HG03521 (cell line): ENCODE results near the gene NEO1.

ENCODE experiments used
- ATAC-seq: cut with Tn5 transposase; IDR thresholded peaks from one replicate; pipeline ENCODE4 v1.9.1; 2021; ENCODE audit warnings: mild to moderate bottlenecking, moderate library complexity; ENCODE audit not compliant: unreplicated experiment

The NEO1 gene

GRCh38 chr15:73028031-73028430 is 24.2 kb upstream of the NEO1 start:
- no peak for ATAC-seq

- no peak for ATAC-seq
These were observed 23.3 kb upstream of the NEO1 start for GRCh38 chr15:73028831-73029451.

GRCh38 chr15:73030122-73030679 is 22.1 kb upstream of the NEO1 start:
- ATAC-seq, result no peak

GRCh38 chr15:73031648-73032047 is 20.6 kb upstream of the NEO1 start:
- ATAC-seq, result no peak

- no peak for ATAC-seq
These were observed 18.7 kb upstream of the NEO1 start for GRCh38 chr15:73033611-73034010.

GRCh38 chr15:73034221-73034620 is 18.0 kb upstream of the NEO1 start:
- ATAC-seq, result no peak

GRCh38 chr15:73035221-73035620 is 17.0 kb upstream of the NEO1 start:
- no peak for ATAC-seq

GRCh38 chr15:73038220-73038619 is 14.0 kb upstream of the NEO1 start:
- ATAC-seq, result no peak

GRCh38 chr15:73046073-73046472 is 6.2 kb upstream of the NEO1 start:
- no peak for ATAC-seq

GRCh38 chr15:73047882-73048281 is 4.4 kb upstream of the NEO1 start:
- ATAC-seq, result no peak

GRCh38 chr15:73048624-73049295 is 3.5 kb upstream of the NEO1 start:
- no peak for ATAC-seq

GRCh38 chr15:73049564-73050215 is 2.6 kb upstream of the NEO1 start:
- no peak for ATAC-seq

GRCh38 chr15:73050561-73051295 is 1.5 kb upstream of the NEO1 start:
- ATAC-seq, result no peak

GRCh38 chr15:73051391-73051806 is 864 bp upstream of the NEO1 start:
- ATAC-seq, result no peak

GRCh38 chr15:73052653-73053397 is 562 bp downstream of the NEO1 start:
- ATAC-seq, result no peak

GRCh38 chr15:73053398-73053723 is 1.1 kb downstream of the NEO1 start:
- ATAC-seq, result no peak

- no peak for ATAC-seq
These were observed 2.2 kb downstream of the NEO1 start for GRCh38 chr15:73054417-73054953.

- no peak for ATAC-seq
These were observed 4.2 kb downstream of the NEO1 start for GRCh38 chr15:73056460-73056859.

GRCh38 chr15:73058437-73058836 is 6.2 kb downstream of the NEO1 start:
- ATAC-seq, result no peak

- no peak for ATAC-seq
These were observed 12.9 kb downstream of the NEO1 start for GRCh38 chr15:73065114-73065513.
